Psoas muscle (tissue), 8 donors: Measurements from ENCODE around the gene MEIOSIN. TPM values are rescaled to one million over a fixed set of nuclear protein-coding genes. Genes with fewer than 3 reads are reported as not detected.
"Not testable (repeated sequence)": the region's sequence is repeated elsewhere in the genome, so short reads cannot be mapped to it uniquely, and the experiment has no call there.

Experiments used
- ATAC-seq, 4 donors: fragments of 200-7000 bp; cut with Tn5 transposase; one replicate each; pipeline ENCODE4 v1.9.1; 2020; ENCODE audit warnings: moderate library complexity in 3 of 4, mild to moderate bottlenecking in 2 of 4
- DNase-seq, 2 donors: peaks; one replicate each; pipeline ENCODE4 v3.0.0-alpha.2; 2020
- H3K27ac ChIP-seq: fragments of 200-600 bp; one replicate; pipeline ENCODE4 v1.8.0; 2022
- H3K27me3 ChIP-seq, 3 donors: fragments of 200-600 bp in 1 of 3; one replicate each; pipeline versions ENCODE4 v1.6.1 to v1.8.0; 2013 to 2022; ENCODE audit warnings: low read length in 2 of 3, mild to moderate bottlenecking in 2 of 3, moderate library complexity in 1 of 3; ENCODE audit not compliant: insufficient read depth in 3 of 3
- H3K36me3 ChIP-seq, 2 donors: fragments of 200-600 bp in 1 of 2; one replicate each; pipeline versions ENCODE4 v1.6.1 to v1.8.0; 2013 to 2022; ENCODE audit warnings: low read depth in 1 of 2, mild to moderate bottlenecking in 1 of 2, moderate library complexity in 1 of 2; ENCODE audit not compliant: insufficient read depth in 1 of 2
- H3K4me1 ChIP-seq: fragments of 200-600 bp; one replicate; pipeline ENCODE4 v1.8.0; 2022
- H3K4me3 ChIP-seq: fragments of 200-600 bp; one replicate; pipeline ENCODE4 v1.8.0; 2022; ENCODE audit warnings: mild to moderate bottlenecking
- H3K9me3 ChIP-seq: fragments of 200-600 bp; one replicate; pipeline ENCODE4 v1.8.0; 2022
- WGBS, 3 donors: extraction: QIAGEN DNeasy Blood & Tissue Kit; methylation state at CpG; one replicate each; pipeline versions ENCODE4 v1.1.6 to v1.1.7; 2013; 5-methylcytosine and 5-hydroxymethylcytosine counted together
- intact Hi-C, 2 donors: fragments of 100-400 bp; cut with DNase I; formaldehyde crosslinking; loops; one replicate each; pipeline versions ENCODE4 v1.11.0 to v1.14.2; 2022
- polyA plus RNA-seq, 3 donors: library from polyadenylated mRNA; stranded (reverse); fragments of 200-250 nt; gene quantifications; one replicate each; pipeline ENCODE4 v1.2.3, GENCODE V29; 2013
- total RNA-seq, 4 donors: library from RNA; stranded (reverse); fragmentation: NEBNext Ultra II Directional in 2 of 4; extraction: Animal tissue kit (Norgen Biotek cat#: 25700) in 2 of 4; gene quantifications; one replicate each; pipeline versions ENCODE4 v1.2.1 to v1.2.4, GENCODE V29; 2021 to 2023
- TF ChIP-seq, protein P1 (sequence below): fragments of 200-600 bp; IDR thresholded peaks from one replicate; pipeline ENCODE4 v1.8.0; 2022; ENCODE audit warnings: antibody characterized with exemption
- donor health status: healthy with polysubstance abuse.
- donor health status: DM: no; HTN: no; CAD: no; lungs with moderate emphysema.
- donor health status: Bipolar disorder and iron deficiency.
- donor health status: healthy.
- donor health status: DM: yes; HTN: yes; CAD: no.
- donor health status: DM: no; HTN: no; CAD: no.
- donor health status: DM: no; HTN: no; CAD: no.
- donor health status: DM: yes; HTN: yes; CAD: no.

MEIOSIN gene
- total and polyA plus RNA-seq, 7 donors = 0.01 TPM; not detected in 6

- DNase-seq = no peak
- Histone ChIP-seq H3K27me3 (no peaks in the 10 kb centered on the region), H3K27ac (peak overlapping the region; percentile 94), H3K9me3 (no peaks in the 10 kb centered on the region), H3K36me3 (peaks cover 0 to 5% of the 10 kb centered on the region in 2 donors), H3K4me1 (peaks cover 18% of the 10 kb centered on the region), H3K4me3 (peak overlapping the region; percentile 84)
- TF ChIP-seq, protein P1, sequence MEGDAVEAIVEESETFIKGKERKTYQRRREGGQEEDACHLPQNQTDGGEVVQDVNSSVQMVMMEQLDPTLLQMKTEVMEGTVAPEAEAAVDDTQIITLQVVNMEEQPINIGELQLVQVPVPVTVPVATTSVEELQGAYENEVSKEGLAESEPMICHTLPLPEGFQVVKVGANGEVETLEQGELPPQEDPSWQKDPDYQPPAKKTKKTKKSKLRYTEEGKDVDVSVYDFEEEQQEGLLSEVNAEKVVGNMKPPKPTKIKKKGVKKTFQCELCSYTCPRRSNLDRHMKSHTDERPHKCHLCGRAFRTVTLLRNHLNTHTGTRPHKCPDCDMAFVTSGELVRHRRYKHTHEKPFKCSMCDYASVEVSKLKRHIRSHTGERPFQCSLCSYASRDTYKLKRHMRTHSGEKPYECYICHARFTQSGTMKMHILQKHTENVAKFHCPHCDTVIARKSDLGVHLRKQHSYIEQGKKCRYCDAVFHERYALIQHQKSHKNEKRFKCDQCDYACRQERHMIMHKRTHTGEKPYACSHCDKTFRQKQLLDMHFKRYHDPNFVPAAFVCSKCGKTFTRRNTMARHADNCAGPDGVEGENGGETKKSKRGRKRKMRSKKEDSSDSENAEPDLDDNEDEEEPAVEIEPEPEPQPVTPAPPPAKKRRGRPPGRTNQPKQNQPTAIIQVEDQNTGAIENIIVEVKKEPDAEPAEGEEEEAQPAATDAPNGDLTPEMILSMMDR = no peak
- WGBS, 3 donors = 35 to 51% (median 35%) methylated on average over 12 of the region's 12 CpGs
- intact Hi-C loops = no loop called here
- peak in 2 of 4 donors; percentile 11 to 13 for ATAC-seq
Observed at GRCh38 chr19:45717983-45718650, 15.1 kb upstream of the MEIOSIN start.

- not testable (repeated sequence) for DNase-seq, H3K4me3 ChIP-seq, H3K9me3 ChIP-seq, H3K27ac ChIP-seq, H3K36me3 ChIP-seq, H3K27me3 ChIP-seq, ATAC-seq
- WGBS, 3 donors = 96 to 97% (median 96%) methylated on average over 11 of the region's 11 CpGs
- intact Hi-C loops = loop anchor here in 1 of 2 donors (2.0 kb wide), 1 partner anchor 47 kb away; no protein-coding TSS in a partner anchor
- H3K4me1 ChIP-seq = peaks cover 19% of the 10 kb centered on the region
Observed at GRCh38 chr19:45720065-45720464, 13.2 kb upstream of the MEIOSIN start.

GRCh38 chr19:45728683-45729082 is 4.6 kb upstream of the MEIOSIN start:
- WGBS, 3 donors = 95 to 96% (median 96%) methylated on average over 18 of the region's 18 CpGs
- H3K4me1 ChIP-seq, H3K36me3 ChIP-seq, H3K27me3 ChIP-seq, H3K27ac ChIP-seq, intact Hi-C loops, H3K9me3 ChIP-seq, DNase-seq, H3K4me3 ChIP-seq, ATAC-seq: not testable (repeated sequence)

- peaks cover 8% of the 10 kb centered on the region for H3K4me1 ChIP-seq
- ATAC-seq = no peak
- no peak overlapping the region for H3K27ac ChIP-seq
- no peaks in the 10 kb centered on the region for H3K9me3 ChIP-seq
- 7 to 11% (median 10%) methylated on average over 10 of the region's 10 CpGs for WGBS, 3 donors
- H3K4me3 ChIP-seq = peak overlapping the region; percentile 83
- TF ChIP-seq, protein P1 = no peak
- H3K36me3 ChIP-seq = no peaks in the 10 kb centered on the region
- intact Hi-C loops = loop anchor here in 1 of 2 donors (5.0 kb wide), 1 partner anchor 37 kb away; the partner anchor contains the start of gene SIX5
- no peak for DNase-seq
- H3K27me3 ChIP-seq = no peaks in the 10 kb centered on the region
Observed at GRCh38 chr19:45729800-45730290, 3.4 kb upstream of the MEIOSIN start.

- H3K4me1 ChIP-seq = peaks cover 8% of the 10 kb centered on the region
- ATAC-seq (peak; percentile 97 to 98 (median 97)), DNase-seq (peak; percentile 96 to 98)
- 0 to 1% (median 1%) methylated on average over 48 of the region's 48 CpGs for WGBS, 3 donors
- H3K36me3 ChIP-seq = no peaks in the 10 kb centered on the region
- H3K4me3 ChIP-seq = peak within 1 kb of the TSS; percentile 83
- H3K27me3 ChIP-seq = no peaks in the 10 kb centered on the region
- intact Hi-C loops = loop anchor here in 1 of 2 donors (5.0 kb wide), 1 partner anchor 37 kb away; the partner anchor contains the start of gene SIX5
- H3K27ac ChIP-seq = peak within 1 kb of the TSS; percentile 48
- TF ChIP-seq, protein P1 = no peak
- H3K9me3 ChIP-seq = no peaks in the 10 kb centered on the region
Observed at GRCh38 chr19:45730368-45731288, 2.6 kb upstream of the MEIOSIN start, which contains the start of gene FBXO46. TSS of gene FBXO46 (minus strand) at chr19:45730896. CDS start at chr19:45713495, 17,401 bp downstream.
